Measurements from ENCODE around the gene CPVL. TPM values are rescaled to one million over a fixed set of nuclear protein-coding genes. Genes with fewer than 3 reads are reported as not detected.

The CPVL gene
- total and polyA plus RNA-seq, 2 of the 4 experiments (the other 2 are of a cell fraction) = not detected

DNA sequence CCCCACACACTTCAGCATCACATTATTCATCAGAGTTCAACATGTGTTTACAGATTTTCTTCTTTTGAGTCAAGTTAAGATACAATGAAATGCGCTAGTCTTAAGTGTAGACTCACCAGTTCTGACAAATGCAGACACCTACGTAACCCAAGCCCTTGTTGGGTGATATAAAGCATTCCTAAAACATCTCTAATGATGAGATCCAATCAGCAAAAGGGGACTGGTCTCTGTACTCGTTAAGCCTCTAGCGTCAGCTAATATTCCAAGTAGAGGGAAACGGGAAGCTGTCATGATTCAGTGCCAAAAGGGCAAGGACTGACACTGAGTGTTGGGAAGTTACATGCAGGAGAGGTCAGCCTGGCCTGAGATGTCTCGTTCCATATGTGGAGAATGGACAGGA, 149.5 kb downstream of the CPVL start:
- ATAC-seq (ENCODE audit: low read depth) (no peak), DNase-seq (no peak)
- CTCF ChIA-PET = no interaction called here
- intact Hi-C loops (cut with micrococcal nuclease) (no loop called here), in situ Hi-C loops (cut with MboI; ENCODE audit: low sequenced_read_pairs) (no loop called here), dilution Hi-C loops (cut with HindIII; ENCODE audit: low sequenced_read_pairs, unreplicated experiment) (no loop called here)
- no TSS peak for BruUV-seq (replicated peaks)
- Histone ChIP-seq H3K23ac (ENCODE audit: low read depth, low read length) (no peak overlapping the region), H2BK5ac (ENCODE audit: low read depth, low read length, poor library complexity, severe bottlenecking) (no peak overlapping the region), H3K18ac (ENCODE audit: low read depth, low read length) (no peak overlapping the region), H3K27me3 (ENCODE audit: control insufficient read depth, insufficient read depth, low read length) (peaks cover 29% of the 10 kb centered on the region), H4K91ac (ENCODE audit: insufficient read depth, low read depth, low read length) (no peak overlapping the region), H3K14ac (replicated peaks; ENCODE audit: low read depth, low read length) (no peak overlapping the region), H3K56ac (ENCODE audit: extremely low read depth, insufficient read depth, low read length) (no peak overlapping the region), H2BK20ac (ENCODE audit: low read depth, low read length) (no peak overlapping the region), H3K4me1 (ENCODE audit: control insufficient read depth, insufficient read depth, low read length) (no peaks in the 10 kb centered on the region; the same call in 1 of the 2 replicates), H3K9ac (ENCODE audit: low read depth, low read length) (no peak overlapping the region), H3K4me3 (ENCODE audit: insufficient read depth, low read depth, low read length) (no peak overlapping the region), H4K8ac (ENCODE audit: low read depth in 2 of 2, low read length in 2 of 2) (no peak overlapping the region), H2AK5ac (ENCODE audit: low read depth, low read length) (no peak overlapping the region), H4K20me1 (ENCODE audit: insufficient read depth, low read length) (no peaks in the 10 kb centered on the region), H2BK15ac (ENCODE audit: low read depth, low read length) (no peak overlapping the region), H4K5ac (ENCODE audit: low read depth, low read length) (no peak overlapping the region), H3K4ac (ENCODE audit: low read depth, low read length) (no peak overlapping the region), H3K79me1 (ENCODE audit: low read depth in 1 of 2, low read length in 2 of 2) (no peaks in the 10 kb centered on the region), H2BK120ac (ENCODE audit: low read depth, low read length) (no peak overlapping the region), H3K9me3 (ENCODE audit: control insufficient read depth, insufficient read depth, low read length) (no peaks in the 10 kb centered on the region), H3K4me2 (ENCODE audit: low read depth, low read length) (no peak overlapping the region), H3K36me3 (ENCODE audit: control insufficient read depth, insufficient read depth, low read length) (no peaks in the 10 kb centered on the region), H2AK9ac (replicated peaks; ENCODE audit: low read depth, low read length, poor library complexity) (no peak overlapping the region), H3K27ac (ENCODE audit: insufficient read depth, low read length) (no peak overlapping the region), H3K9me1 (ENCODE audit: insufficient read depth, low read length) (no peaks in the 10 kb centered on the region), H2AFZ (replicated peaks; ENCODE audit: low read length, poor library complexity) (no peak overlapping the region)
- TF ChIP-seq SMC3 (IDR thresholded peaks at IDR 0.05; ENCODE audit: low read depth, low read length) = no peak
- TF ChIP-seq, protein P1, sequence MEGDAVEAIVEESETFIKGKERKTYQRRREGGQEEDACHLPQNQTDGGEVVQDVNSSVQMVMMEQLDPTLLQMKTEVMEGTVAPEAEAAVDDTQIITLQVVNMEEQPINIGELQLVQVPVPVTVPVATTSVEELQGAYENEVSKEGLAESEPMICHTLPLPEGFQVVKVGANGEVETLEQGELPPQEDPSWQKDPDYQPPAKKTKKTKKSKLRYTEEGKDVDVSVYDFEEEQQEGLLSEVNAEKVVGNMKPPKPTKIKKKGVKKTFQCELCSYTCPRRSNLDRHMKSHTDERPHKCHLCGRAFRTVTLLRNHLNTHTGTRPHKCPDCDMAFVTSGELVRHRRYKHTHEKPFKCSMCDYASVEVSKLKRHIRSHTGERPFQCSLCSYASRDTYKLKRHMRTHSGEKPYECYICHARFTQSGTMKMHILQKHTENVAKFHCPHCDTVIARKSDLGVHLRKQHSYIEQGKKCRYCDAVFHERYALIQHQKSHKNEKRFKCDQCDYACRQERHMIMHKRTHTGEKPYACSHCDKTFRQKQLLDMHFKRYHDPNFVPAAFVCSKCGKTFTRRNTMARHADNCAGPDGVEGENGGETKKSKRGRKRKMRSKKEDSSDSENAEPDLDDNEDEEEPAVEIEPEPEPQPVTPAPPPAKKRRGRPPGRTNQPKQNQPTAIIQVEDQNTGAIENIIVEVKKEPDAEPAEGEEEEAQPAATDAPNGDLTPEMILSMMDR (conservative IDR thresholded peaks at IDR 0.05; ENCODE audit: low read depth, low read length) = no peak
- POLR2A ChIA-PET (ENCODE audit: unreplicated experiment) = no interaction called here
- 44% methylated on average over 2 of the region's 6 CpGs; no CpG with 5 or more reads in 1 of the 2 experiments for WGBS, 2 experiments (ENCODE audit: extremely low coverage in 2 of 2, insufficient read length in 1 of 2)

All from IMR-90 (cell line).